SK-MEL-5 (cell line): Measurements from ENCODE around the gene LCAT. TPM values are rescaled to one million over a fixed set of nuclear protein-coding genes. Genes with fewer than 3 reads are reported as not detected.
"Not testable (repeated sequence)": the region's sequence is repeated elsewhere in the genome, so short reads cannot be mapped to it uniquely, and the experiment has no call there.

Source experiments
- DNase-seq: peaks from one replicate; pipeline ENCODE4 v3.0.0-alpha.2; 2016; ENCODE audit warnings: low read depth, low spot score
- in situ Hi-C: cut with HindIII; loops from 2 replicates; pipeline ENCODE4 v1.10.0; 2016; ENCODE audit warnings: low sequenced_read_pairs, high pct_unique_total_duplicates, low pct_unique_long_range_greater_than_20kb
- total RNA-seq: library from RNA; depleted of rRNA; stranded (reverse); fragments of >200 nt; shearing (Covaris generic); gene quantifications from 2 replicates; pipeline ENCODE4 v1.2.3, GENCODE V29; 2014

Gene LCAT
- total RNA-seq, 1 experiment from 2014 or later = 0.63 TPM

DNA sequence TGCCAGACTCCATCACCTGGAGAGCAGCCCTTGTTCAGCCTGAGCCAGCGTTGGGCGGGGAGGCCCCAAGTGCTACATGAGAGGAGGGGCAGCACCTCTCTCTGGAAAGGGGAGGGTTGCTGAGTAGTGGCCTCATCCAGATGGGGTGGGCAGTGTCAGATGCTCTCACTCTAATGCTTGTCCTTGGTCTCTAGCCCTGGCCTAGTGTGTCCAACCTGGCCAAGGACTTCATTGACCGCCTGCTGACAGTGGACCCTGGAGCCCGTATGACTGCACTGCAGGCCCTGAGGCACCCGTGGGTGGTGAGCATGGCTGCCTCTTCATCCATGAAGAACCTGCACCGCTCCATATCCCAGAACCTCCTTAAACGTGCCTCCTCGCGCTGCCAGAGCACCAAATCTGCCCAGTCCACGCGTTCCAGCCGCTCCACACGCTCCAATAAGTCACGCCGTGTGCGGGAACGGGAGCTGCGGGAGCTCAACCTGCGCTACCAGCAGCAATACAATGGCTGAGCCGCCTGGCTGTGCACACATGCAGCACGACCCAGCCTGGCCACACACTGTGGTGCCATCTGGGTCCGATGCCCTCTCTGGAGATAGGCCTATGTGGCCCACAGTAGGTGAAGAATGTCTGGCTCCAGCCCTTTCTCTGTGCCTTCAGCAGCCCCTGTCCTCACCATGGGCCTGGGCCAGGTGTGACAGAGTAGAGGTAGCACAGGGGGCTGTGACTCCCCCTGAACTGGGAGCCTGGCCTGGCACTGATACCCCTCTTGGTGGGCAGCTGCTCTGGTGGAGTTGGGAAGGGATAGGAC is 16.6 kb downstream of the LCAT start:
- in situ Hi-C loops = no loop called here
- no peak for DNase-seq

DNA sequence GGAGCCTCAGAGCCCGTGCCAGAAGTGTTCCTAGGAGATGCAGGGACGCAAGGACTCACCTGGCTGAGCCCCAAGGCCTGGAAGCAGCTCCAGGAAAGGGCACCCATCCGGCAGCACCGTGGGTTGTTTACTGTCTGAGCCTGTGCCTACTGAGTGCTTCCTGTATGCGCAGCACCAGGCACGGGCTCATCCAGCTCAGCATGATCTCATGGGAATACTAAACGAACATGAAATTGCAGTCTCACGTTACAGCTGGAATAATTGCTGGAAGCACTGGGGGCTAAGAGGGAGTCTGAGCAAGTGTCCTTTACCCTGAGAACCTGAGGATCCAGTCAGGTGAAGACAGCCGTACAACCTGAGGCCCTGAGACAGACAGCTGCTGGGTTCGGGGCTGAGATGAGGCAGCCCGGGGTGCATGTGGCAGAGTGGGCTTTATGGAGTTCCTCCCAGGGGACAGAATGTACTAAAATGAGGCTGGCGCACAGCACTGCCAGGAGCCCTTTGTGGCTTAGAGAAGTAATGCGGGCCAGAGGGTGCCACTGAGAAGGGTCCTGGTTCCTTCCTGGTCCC is 17.7 kb downstream of the LCAT start:
- DNase-seq = peak; percentile 26
- in situ Hi-C loops = no loop called here

DNA sequence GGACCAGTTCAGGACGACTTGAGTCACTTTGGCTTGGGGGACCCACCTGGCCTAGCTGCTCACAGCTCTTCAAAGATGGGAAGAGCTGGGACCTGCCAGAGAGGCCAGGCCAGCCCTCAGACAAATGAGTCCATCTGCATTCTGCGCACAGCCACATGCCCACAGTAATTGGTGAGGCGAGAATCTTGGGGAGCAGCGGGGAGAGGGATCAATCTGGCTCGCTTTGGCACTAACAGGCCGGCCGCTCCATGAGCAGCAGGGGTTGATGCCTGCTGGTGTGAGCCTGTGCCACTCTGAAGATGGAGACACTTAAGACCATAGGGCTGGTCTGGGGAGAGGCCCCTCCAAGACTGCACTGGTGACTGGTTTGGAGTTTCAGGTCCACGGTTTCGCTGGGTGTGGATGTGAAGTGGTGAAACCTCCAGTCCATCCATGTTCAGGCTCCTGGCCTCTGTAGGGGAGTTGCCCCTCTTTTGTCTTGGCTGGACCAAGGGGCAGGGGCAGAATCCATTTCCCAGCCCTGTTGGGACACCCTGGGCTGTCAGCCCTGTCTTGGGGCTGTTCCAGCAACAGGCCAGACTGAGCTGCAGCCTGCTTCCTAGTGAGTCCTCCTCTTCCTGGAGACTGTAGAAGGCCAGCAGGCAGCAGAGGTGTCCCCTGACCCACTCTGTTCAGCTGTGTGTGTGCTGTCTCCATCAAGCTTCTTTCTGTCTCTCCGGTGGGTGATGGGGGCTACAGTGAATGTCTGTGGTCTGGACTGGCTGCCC is 19.6 kb downstream of the LCAT start:
- no peak for DNase-seq
- in situ Hi-C loops = no loop called here

DNA sequence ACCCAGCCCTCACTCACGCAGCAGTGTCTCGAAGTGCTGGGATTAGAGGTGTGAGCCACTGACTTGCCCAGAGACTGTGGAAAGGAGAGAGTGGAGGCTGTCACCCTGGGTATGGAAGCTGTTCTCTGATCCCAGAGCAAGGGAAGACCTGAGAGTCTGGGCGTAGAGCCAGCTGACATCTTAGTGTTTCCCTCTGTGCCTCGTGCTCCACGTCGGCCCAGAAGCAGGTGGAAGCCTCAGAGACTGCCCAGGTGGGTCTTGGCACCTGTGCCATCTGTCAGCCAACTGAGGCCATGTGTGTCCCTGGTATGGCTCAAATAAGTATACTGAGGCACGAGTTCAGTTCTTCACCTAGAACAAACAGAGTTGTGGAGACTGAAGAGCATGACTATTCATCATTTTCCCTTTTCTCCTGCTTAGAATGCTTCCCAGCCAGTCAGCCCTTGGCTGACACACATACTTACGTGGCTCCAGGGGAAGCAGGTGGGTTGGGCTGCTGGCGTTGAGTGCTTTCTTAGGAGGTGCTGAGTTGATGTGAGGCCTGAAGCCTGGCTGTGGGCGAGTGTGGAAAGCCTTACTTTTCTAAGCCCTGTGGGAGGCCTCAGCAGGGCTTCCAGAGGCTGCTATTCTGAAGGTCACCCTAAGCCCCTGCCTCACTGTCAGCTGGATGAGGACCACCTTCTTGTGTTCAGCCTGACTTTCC is 20.4 kb downstream of the LCAT start:
- no peak for DNase-seq
- in situ Hi-C loops = no loop called here

DNA sequence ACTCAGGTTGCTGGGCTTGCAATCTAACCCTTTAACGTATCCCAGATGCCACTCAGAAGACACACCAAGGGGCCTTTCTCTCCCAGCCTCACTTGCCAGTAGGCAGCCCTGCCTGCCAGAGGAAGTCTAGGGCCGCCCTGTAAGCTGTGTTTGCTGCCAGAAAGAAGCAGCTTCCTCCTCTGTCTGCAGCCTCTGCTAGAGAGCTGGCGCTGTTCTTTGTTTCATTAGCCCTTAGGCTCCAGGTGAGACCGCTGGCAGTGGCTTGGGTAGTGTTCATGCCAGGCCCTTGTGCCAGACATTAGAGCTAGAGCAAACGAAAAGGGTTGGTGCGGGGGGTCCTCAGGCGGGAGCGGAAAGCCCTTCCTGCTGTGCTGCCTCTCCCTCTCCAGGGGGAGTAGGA is 21.2 kb downstream of the LCAT start:
- in situ Hi-C loops = no loop called here

DNA sequence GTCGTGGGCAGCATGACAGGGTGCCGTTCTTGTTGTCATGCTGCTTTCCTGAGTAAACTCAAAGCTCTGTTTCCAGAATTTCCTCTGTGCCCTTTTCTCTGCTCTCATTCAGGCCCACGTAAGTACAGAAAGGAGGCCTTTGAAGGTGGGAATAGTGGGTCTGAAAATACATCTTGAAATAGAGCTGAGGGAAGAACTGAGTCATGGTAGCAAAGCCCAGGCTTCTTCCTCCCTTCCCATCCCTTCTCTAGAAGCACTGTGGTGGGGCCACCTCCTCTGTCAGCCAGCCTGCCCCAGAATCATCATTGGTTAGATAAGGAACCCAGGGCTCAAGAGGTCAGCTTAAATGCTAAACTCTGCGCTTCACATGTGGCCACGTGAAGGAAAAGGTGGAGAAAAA is 21.7 kb downstream of the LCAT start:
- in situ Hi-C loops = no loop called here

More for the DNA sequence above, 21.2 kb downstream of the LCAT start:
- no peak for DNase-seq

DNA sequence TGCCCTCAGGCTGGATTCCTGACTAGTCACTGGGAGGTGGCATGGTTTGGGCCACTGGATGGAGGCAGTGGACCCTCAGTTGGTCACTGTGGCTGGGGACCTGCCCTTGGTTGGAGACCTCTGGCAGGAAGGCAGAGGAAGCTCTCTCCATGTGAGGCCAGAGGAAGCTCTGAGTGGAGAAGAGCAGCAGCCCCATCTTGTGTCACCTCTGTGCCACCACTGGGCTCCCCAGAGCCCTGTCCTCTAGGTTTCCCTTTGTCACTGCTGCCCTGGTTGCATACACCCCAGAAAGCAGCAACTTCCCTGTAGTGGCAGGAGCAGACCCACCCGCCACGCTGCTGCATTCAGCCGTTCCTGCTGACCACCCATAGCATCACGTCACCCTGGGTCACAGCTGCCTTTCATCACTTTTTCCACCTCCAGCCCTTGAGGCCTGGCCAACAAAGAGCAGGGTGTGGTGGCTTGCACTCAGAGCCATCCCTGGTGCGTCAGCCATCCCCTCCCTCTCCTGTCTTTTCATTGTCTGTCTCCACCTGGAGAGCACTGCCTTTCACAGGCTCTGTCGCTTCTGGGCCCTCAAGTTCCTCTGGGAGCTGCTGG is 24.2 kb downstream of the LCAT start:
- DNase-seq = no peak
- in situ Hi-C loops = no loop called here

More for the DNA sequence above, 21.7 kb downstream of the LCAT start:
- no peak for DNase-seq

DNA sequence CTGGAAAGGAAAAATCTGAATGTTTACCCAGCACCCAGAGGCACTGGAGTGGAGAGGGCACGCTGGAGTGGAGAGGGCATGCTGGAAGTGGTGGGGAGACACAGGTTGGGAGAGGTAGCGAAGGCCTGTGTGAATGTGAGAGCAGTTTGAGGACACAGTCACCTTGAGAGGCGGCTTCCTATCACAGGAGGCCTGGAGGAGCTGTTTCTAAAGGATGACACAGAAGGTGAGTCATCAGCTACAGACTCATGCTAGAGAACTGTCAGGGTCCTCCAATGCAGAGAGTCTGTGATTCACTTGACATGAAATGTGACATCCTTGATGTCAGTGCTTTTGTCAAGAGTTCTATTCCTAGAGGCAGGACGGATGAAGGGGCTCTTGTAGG is 26.1 kb downstream of the LCAT start:
- in situ Hi-C loops = no loop called here
- DNase-seq = no peak

DNA sequence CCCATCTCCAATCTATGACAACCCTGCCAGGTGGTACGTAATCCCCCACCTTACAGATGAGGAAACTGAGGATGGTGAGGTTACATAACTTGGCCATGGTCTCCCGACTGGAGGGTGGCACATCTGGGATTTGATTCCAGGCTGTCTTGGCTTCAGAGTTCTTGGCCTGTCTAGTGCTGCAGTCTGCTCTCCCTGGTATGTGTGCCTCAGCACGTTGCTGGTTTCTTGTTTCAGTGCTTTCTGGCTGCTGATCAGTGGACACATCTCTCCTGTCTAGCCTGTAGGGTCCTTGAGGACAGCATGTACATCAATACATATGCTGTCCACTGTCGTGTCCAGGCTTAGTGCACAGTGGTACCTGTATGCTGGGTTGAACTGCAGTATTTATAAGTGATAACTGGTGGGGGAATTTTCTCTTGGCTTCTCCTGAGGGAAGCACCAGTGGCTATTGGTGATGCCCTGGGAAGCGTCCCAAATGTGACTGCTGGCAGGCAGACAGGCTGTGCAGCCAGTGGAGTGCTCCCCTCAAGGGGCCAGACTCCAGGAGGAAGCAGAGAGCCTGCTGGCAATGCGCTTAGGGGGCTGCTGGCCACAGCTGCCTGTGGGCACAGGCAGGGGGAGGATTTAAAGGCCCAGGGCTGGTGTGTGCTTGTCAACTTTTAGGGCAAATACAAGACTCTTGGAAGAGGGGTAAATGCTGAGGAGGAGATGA is 26.6 kb downstream of the LCAT start:
- DNase-seq = no peak
- in situ Hi-C loops = no loop called here

DNA sequence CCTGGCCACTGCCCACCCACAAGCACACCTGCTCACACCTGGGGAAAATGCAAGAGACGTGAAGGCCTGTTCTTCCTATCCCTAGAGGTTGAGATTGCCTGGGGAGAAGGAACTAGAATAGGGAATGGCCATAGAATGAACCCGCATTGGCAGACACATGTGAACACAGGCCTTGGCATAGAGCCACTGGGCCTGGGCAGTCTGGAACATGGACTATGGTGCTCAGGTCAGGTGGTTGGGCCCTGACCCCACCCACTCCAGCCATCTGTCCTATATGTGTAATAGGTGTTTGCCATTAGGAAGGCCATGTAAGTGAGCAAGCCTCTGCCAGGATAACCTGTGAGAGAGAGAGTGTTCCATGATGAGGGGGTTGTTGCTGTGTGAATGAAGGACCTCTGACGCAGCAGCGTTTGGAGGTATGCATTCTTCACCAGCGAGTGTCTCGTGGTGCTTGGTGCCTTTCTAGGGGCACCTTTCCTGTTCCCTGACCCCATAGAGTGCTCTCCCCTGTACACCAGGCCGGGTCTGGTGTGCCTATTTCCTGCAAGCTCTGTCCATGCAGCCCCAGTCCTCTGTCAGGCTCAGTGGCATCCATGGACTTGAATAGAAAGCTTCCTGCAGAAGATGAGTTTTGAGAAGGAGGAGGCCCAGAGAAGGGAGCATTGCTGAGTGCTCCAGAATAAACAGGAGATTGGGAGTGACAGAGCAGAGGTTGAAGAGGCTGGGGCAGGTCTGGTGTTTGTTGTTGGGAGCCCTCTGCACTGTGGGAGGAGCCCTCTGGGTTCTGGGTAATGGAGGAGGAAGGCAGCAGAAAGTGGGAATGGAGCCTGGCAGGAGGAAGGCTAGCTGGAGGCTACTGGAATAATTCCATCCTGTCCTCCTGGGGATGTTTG is 27.8 kb downstream of the LCAT start:
- no peak for DNase-seq
- in situ Hi-C loops = no loop called here

DNA sequence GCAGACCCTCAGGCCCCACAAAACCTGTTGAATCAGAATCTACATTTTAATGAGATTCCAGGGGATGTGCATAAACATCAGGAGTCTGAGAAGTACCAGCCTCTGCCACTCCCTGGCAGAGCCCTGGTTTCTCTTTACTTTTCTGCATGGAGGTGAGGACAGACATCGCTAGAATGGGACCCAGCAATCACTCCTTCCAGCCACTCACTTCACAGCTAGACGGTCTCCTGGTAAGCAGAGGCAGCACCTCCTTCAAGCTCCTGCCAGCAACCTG is 28.5 kb downstream of the LCAT start:
- in situ Hi-C loops, DNase-seq: not testable (repeated sequence)

DNA sequence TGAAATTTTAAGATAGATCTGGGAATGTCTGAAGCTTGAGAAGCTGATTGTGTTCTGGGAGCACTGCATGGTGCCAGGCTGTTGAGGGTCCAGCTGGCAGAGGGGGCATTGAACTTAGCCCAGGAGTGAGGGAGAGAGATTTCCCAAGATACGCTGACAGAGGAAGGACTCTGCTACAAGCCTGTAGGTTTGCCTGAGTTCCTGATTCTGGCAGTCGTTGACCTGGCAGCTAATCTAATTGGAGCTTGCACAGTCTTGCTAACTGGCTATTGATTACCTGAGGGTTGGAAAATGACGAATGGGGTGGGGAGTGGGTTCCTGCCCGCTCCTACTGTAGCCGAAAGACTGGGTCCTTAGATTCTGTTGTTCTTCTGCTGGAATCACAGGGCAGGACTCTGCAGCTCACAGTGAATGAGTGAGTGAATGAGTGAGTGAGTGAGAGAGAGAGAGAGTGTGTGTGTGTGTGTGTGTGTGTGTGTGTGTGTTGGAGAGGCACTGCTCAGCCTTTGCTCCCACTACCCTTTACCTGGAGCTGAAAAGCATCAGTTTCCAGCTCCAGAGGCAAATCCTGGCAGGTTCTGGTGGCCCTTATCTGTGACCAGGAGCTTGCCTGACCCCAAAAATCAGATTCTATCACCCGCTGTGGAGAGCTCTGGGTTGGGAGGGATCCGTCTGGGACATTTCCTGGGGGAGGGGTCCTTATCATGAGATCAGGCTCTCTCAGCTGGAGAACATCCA is 29.0 kb downstream of the LCAT start:
- in situ Hi-C loops = no loop called here
- DNase-seq = no peak

DNA sequence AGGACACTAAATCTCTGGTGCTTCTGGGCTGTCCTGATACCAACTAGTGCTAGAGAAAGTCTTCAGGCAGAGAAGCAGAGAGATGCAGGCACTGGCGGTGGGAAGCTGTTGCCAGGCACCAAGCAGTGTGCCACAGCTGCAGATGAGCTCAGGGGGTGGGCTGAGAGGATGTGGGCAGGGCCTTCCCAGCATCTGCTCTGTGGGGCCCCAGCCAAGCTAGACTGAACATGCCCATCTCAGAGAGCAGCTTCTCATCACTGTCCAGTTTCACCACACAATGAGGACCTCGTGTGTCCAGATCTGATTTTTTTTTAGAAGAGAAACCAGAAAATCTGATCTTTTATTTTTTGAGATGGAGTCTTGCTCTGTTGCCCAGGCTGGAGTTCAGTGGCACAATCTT is 33.8 kb downstream of the LCAT start:
- no peak for DNase-seq
- in situ Hi-C loops = no loop called here

DNA sequence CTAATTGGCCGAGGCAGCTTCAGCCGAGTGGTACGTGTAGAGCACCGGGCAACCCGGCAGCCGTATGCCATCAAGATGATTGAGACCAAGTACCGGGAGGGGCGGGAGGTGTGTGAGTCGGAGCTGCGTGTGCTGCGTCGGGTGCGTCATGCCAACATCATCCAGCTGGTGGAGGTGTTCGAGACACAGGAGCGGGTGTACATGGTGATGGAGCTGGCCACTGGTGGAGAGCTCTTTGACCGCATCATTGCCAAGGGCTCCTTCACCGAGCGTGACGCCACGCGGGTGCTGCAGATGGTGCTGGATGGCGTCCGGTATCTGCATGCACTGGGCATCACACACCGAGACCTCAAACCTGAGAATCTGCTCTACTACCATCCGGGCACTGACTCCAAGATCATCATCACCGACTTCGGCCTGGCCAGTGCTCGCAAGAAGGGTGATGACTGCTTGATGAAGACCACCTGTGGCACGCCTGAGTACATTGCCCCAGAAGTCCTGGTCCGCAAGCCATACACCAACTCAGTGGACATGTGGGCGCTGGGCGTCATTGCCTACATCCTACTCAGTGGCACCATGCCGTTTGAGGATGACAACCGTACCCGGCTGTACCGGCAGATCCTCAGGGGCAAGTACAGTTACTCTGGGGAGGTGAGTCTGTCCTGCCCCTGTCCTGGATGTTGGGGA is 34.7 kb downstream of the LCAT start:
- DNase-seq = no peak
- in situ Hi-C loops = no loop called here

DNA sequence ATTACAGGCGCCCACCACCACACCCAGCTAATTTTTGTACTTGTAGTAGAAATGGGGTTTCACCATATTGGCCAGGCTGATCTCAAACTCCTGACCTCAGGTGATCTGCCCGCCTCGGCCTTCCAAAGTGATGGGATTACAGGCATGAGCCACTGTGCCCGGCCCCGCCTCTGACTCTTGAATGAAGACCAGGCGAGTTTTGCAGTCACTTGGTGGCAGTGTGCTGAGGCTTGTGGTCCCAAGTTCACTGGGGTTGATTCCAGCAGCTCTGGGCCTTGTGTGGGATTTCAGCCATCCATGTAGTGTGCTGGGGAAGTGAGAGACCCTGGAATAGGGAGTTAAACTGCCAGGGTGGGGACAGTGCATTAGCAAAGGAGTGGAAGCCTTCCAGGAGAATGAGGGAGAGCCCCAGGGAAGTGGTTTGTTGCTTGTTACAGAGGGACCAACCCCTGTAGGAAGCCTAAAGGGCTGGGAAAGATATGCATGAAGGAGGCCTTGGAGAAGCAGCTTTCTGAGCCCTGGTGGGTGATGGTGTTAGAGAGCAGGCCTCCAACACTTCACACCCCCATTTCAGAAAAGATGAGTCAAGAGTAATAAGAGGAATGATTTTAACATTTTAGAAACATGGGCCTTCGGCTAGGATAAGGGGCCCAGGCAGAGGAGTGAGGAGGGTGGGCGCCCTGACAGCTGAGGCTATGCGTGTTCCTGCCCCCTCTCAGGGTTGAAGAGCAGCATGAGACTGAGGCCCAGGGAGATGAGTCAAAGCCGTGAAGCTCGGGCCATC is 36.3 kb downstream of the LCAT start:
- in situ Hi-C loops = no loop called here
- no peak for DNase-seq
